SK-N-MC (cell line): ENCODE data around the gene DLGAP3.

Experiments
- DNase-seq: peaks from one replicate; pipeline ENCODE4 v3.0.0-alpha.2; 2011; ENCODE audit warnings: low read depth, low spot score
- H3K27ac ChIP-seq: fragments of 200-600 bp; sonication (generic); 2 replicates; pipeline ENCODE4 v1.5.1; 2016; ENCODE audit warnings: mixed run types
- H3K36me3 ChIP-seq: fragments of 200-600 bp; sonication (generic); 2 replicates; pipeline ENCODE4 v1.6.1; 2017; ENCODE audit warnings: antibody characterized with exemption, low read length, mixed read lengths; ENCODE audit not compliant: insufficient read depth
- H3K4me3 ChIP-seq: fragments of 200-600 bp; sonication (generic); 2 replicates; pipeline ENCODE4 v1.5.1; 2016
- H3K9ac ChIP-seq: fragments of 200-600 bp; sonication (generic); 2 replicates; pipeline ENCODE4 v1.8.0; 2017; ENCODE audit warnings: mixed run types, mixed read lengths; ENCODE audit not compliant: insufficient read length
- H3K9me3 ChIP-seq: fragments of 200-600 bp; sonication (generic); 2 replicates; pipeline ENCODE4 v1.6.1; 2017; ENCODE audit warnings: low read depth, mild to moderate bottlenecking, antibody characterized with exemption, low read length, moderate library complexity, mixed read lengths
- EZH2 ChIP-seq: fragments of 200-600 bp; sonication (generic); IDR thresholded peaks from one replicate; pipeline ENCODE4 v1.6.1; 2017; ENCODE audit warnings: antibody characterized with exemption
- FOXP2 ChIP-seq: optimal IDR thresholded peaks from 2 replicates; pipeline ENCODE3; 2011; ENCODE audit warnings: mild to moderate bottlenecking, moderate library complexity; ENCODE audit not compliant: insufficient read depth; ENCODE audit errors: extremely low read length, control extremely low read depth
- POLR2AphosphoS5 ChIP-seq: IDR thresholded peaks from 2 replicates; pipeline ENCODE4 v1.6.1; 2012; ENCODE audit warnings: mild to moderate bottlenecking, low read depth, low read length, borderline replicate concordance

The DLGAP3 gene

GRCh38 chr1:34901919-34902318, 27.5 kb downstream of the DLGAP3 start:
- no peak overlapping the region for H3K9ac ChIP-seq
- DNase-seq, result no peak
- H3K27ac ChIP-seq, result no peak overlapping the region
- no peak overlapping the region for H3K4me3 ChIP-seq
- no peaks in the 10 kb centered on the region for H3K9me3 ChIP-seq
- no peaks in the 10 kb centered on the region for H3K36me3 ChIP-seq
- TF ChIP-seq POLR2AphosphoS5 (no peak), FOXP2 (no peak), EZH2 (no peak)

GRCh38 chr1:34900775-34901502, 28.5 kb downstream of the DLGAP3 start:
- no peak for TF ChIP-seq FOXP2
- TF ChIP-seq EZH2, result no peak
- TF ChIP-seq POLR2AphosphoS5, result no peak
- no peaks in the 10 kb centered on the region for H3K36me3 ChIP-seq
- DNase-seq, result no peak
- H3K4me3 ChIP-seq, result no peak overlapping the region
- no peak overlapping the region for H3K9ac ChIP-seq
- H3K27ac ChIP-seq, result no peak overlapping the region
- no peaks in the 10 kb centered on the region for H3K9me3 ChIP-seq

GRCh38 chr1:34899906-34900305, 29.5 kb downstream of the DLGAP3 start:
- H3K9ac ChIP-seq, result no peak overlapping the region
- H3K9me3 ChIP-seq, result no peaks in the 10 kb centered on the region
- no peak overlapping the region for H3K4me3 ChIP-seq
- H3K27ac ChIP-seq, result no peak overlapping the region
- no peak for DNase-seq
- H3K36me3 ChIP-seq, result no peaks in the 10 kb centered on the region
- TF ChIP-seq FOXP2, result no peak
- no peak for TF ChIP-seq EZH2
- TF ChIP-seq POLR2AphosphoS5, result no peak

GRCh38 chr1:34899471-34899870, 30.0 kb downstream of the DLGAP3 start:
- Histone ChIP-seq H3K4me3 (no peak overlapping the region), H3K27ac (no peak overlapping the region), H3K9me3 (no peaks in the 10 kb centered on the region), H3K36me3 (no peaks in the 10 kb centered on the region), H3K9ac (no peak overlapping the region)
- no peak for TF ChIP-seq FOXP2
- no peak for TF ChIP-seq POLR2AphosphoS5
- TF ChIP-seq EZH2, result no peak
- no peak for DNase-seq

DNA sequence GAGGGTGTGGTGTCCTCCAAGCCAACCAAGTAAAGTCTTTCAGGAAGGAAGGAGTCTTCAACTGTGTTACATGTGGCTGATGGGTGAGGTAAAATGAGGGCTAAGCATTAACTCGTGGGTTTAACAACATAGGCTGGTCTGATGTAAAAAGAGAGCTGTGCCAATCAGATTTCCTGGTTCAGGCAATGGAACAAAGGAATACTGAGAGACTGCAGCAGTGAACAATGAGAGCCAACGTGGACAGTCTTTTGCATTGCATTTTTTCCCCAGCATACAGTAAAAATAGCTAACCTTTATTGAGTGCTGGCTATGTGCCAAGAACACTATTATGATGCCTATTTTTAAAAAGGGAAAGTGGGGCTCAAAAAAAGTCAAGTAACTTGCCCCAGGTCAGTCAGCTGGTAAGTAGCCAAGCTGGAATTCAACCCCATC, 31.1 kb downstream of the DLGAP3 start:
- Histone ChIP-seq H3K4me3 (no peak overlapping the region), H3K27ac (no peak overlapping the region), H3K9me3 (no peaks in the 10 kb centered on the region), H3K9ac (no peak overlapping the region), H3K36me3 (no peaks in the 10 kb centered on the region)
- TF ChIP-seq EZH2 (no peak), POLR2AphosphoS5 (no peak), FOXP2 (no peak)
- DNase-seq, result no peak

DNA sequence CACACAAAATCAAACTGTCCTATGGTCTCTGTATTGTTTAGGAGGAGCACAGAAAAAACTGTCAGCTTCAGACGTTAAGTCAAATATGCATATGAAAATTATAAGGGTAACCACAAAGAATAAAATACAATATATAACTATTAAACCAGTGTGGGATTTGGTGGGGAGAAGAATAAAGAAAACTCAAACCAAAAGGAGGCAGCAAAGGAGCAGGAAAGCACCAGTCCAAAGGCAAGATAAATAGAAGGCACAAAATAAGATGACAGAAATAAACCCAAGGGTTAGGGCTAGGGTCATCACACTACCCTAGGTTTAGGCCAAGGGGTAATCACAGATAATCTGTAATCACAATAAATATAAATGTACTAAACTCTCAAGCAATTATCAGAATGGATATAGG, 32.8 kb downstream of the DLGAP3 start:
- H3K27ac ChIP-seq, result no peak overlapping the region
- DNase-seq, result no peak
- H3K9ac ChIP-seq, result no peak overlapping the region
- no peaks in the 10 kb centered on the region for H3K36me3 ChIP-seq
- no peak overlapping the region for H3K4me3 ChIP-seq
- TF ChIP-seq POLR2AphosphoS5, result no peak
- H3K9me3 ChIP-seq, result no peaks in the 10 kb centered on the region

GRCh38 chr1:34889705-34890104, 39.7 kb downstream of the DLGAP3 start:
- TF ChIP-seq EZH2 (no peak), FOXP2 (no peak), POLR2AphosphoS5 (no peak)

GRCh38 chr1:34887593-34887992, 41.9 kb downstream of the DLGAP3 start:
- Histone ChIP-seq H3K27ac (no peak overlapping the region), H3K4me3 (no peak overlapping the region), H3K36me3 (no peaks in the 10 kb centered on the region), H3K9me3 (no peaks in the 10 kb centered on the region), H3K9ac (no peak overlapping the region)
- no peak for DNase-seq
- no peak for TF ChIP-seq FOXP2
- TF ChIP-seq POLR2AphosphoS5, result no peak
- TF ChIP-seq EZH2, result no peak

More at GRCh38 chr1:34889705-34890104, 39.7 kb downstream of the DLGAP3 start:
- DNase-seq, result no peak
- no peaks in the 10 kb centered on the region for H3K36me3 ChIP-seq
- no peak overlapping the region for H3K9ac ChIP-seq
- no peak overlapping the region for H3K27ac ChIP-seq
- no peak overlapping the region for H3K4me3 ChIP-seq
- no peaks in the 10 kb centered on the region for H3K9me3 ChIP-seq
